Measurements from ENCODE around the gene LRRC4C. TPM values are rescaled to one million over a fixed set of nuclear protein-coding genes. Genes with fewer than 3 reads are reported as not detected.

Gene LRRC4C
- total RNA-seq, 1 donor from 2014 or later: 5.5 TPM

DNA sequence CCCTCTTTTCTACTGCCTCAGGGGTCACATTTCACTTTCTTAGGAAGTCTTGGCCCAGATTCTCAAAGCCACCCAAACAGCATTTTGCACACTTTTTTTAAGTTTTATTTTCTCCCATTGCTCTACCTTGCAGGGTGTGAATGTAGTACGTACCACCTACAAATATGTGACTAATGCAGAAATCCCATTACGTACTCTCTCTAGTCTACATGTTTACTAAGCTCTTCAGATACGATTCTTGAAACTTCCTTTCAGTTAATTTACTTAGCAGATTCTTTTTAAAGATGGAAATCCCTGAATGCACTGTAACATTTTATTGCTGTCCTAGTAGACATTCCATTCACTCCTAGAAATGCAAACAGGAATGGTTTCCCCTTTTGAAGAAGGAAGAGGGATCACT, 61.3 kb downstream of the LRRC4C start:
- TF ChIP-seq, protein P1, sequence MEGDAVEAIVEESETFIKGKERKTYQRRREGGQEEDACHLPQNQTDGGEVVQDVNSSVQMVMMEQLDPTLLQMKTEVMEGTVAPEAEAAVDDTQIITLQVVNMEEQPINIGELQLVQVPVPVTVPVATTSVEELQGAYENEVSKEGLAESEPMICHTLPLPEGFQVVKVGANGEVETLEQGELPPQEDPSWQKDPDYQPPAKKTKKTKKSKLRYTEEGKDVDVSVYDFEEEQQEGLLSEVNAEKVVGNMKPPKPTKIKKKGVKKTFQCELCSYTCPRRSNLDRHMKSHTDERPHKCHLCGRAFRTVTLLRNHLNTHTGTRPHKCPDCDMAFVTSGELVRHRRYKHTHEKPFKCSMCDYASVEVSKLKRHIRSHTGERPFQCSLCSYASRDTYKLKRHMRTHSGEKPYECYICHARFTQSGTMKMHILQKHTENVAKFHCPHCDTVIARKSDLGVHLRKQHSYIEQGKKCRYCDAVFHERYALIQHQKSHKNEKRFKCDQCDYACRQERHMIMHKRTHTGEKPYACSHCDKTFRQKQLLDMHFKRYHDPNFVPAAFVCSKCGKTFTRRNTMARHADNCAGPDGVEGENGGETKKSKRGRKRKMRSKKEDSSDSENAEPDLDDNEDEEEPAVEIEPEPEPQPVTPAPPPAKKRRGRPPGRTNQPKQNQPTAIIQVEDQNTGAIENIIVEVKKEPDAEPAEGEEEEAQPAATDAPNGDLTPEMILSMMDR (conservative IDR thresholded peaks at IDR 0.05): no peak
- Mint-ChIP-seq H3K36me3 (ENCODE audit: low read depth) (no peaks in the 10 kb centered on the region), H3K4me3 (no peak overlapping the region), H3K4me1 (peaks cover 55% of the 10 kb centered on the region), H3K27me3 (ENCODE audit: low read depth) (no peaks in the 10 kb centered on the region), H3K27ac (ENCODE audit: unreplicated experiment) (no peak overlapping the region), H3K9me3 (peaks cover 3% of the 10 kb centered on the region)
- no peak for DNase-seq (ENCODE audit: low read depth, low spot score)

DNA sequence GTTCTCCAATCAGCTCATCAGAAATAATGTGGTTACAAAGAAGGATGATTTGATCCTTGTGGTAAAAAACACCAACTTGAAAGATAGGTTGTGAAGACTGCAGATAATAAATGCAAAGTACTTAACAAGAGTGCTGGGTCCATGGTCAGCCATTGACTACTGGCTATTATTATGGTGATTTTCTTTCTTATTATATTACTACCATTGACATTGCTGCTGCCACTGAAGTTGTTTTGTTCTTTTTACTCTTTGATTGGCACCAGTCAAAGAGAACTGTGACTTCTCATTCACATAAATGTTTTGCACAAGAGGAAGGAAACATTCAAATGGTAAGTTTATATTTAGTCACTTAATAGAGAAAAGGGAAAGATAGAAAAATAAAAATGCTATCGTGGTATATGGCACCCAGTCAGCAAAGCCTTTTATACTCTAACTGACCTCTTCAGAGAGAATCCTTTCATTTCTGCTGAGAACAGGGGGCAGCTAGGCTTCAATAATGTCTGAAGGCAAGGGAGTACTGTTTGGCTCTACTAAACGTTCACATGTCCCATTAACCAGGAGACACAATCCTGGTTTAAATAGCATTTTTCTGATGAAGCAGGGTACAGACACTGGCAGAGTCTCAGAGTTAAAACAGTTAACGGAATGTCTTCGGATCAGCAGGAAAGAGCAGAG, 64.8 kb downstream of the LRRC4C start:
- TF ChIP-seq, protein P1 (conservative IDR thresholded peaks at IDR 0.05): no peak
- H3K9me3 Mint-ChIP-seq: no peaks in the 10 kb centered on the region
- H3K36me3 Mint-ChIP-seq (ENCODE audit: low read depth): no peaks in the 10 kb centered on the region
- H3K4me1 Mint-ChIP-seq: peaks cover 68% of the 10 kb centered on the region
- no peak overlapping the region for H3K27ac Mint-ChIP-seq (ENCODE audit: unreplicated experiment)
- DNase-seq (ENCODE audit: low read depth, low spot score): no peak
- no peaks in the 10 kb centered on the region for H3K27me3 Mint-ChIP-seq (ENCODE audit: low read depth)
- H3K4me3 Mint-ChIP-seq: peak overlapping the region; percentile 44

DNA sequence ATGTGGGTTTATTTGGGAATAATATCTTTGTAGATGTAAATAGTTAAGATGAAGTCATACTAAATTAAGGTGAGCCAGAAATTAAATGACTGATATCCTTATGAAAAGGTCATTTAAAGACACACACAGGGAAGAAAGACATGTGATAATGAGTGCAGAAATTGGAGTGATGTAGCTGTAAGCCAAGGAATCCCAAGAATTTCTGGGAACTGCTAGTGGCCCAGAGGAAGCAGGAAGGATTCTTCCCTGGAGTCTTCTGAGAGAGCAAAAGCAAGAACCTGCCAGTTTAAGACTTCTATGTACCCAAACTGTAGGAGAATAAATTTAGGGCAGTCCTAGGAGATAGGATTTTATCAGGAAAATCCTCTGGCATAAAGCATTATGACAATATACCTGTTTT, 66.9 kb downstream of the LRRC4C start:
- no peak for DNase-seq (ENCODE audit: low read depth, low spot score)
- no peaks in the 10 kb centered on the region for H3K27me3 Mint-ChIP-seq (ENCODE audit: low read depth)
- H3K4me1 Mint-ChIP-seq: peaks cover 64% of the 10 kb centered on the region
- no peaks in the 10 kb centered on the region for H3K36me3 Mint-ChIP-seq (ENCODE audit: low read depth)
- no peak overlapping the region for H3K27ac Mint-ChIP-seq (ENCODE audit: unreplicated experiment)
- TF ChIP-seq, protein P1 (conservative IDR thresholded peaks at IDR 0.05): no peak
- H3K4me3 Mint-ChIP-seq: no peak overlapping the region
- no peaks in the 10 kb centered on the region for H3K9me3 Mint-ChIP-seq

DNA sequence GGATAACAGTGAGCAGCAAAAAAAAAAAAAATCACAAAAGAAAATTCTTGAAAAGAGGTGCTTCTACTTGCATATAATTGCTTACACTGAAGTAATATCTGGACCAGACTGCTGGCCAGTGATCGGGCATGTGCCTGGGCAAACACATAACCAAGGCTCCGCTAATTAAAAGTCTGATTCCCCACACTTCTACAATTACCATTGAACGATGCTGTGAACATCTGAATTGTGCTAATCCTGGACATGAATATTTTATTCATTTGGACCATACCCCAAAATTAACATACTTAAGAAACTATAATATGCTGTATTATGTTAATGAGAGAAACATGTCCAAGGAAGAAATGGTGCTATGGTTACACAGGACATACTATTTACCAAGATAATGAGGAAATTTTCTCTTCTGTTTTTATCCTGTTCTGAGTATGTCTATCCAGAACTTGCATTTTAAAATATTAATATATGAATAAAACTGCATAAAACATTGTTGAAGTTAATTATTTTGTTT, 69.8 kb downstream of the LRRC4C start:
- no peak for DNase-seq (ENCODE audit: low read depth, low spot score)
- Mint-ChIP-seq H3K9me3 (no peaks in the 10 kb centered on the region), H3K4me3 (no peak overlapping the region), H3K4me1 (peaks cover 48% of the 10 kb centered on the region), H3K27ac (ENCODE audit: unreplicated experiment) (no peak overlapping the region), H3K36me3 (ENCODE audit: low read depth) (no peaks in the 10 kb centered on the region), H3K27me3 (ENCODE audit: low read depth) (no peaks in the 10 kb centered on the region)
- TF ChIP-seq, protein P1 (conservative IDR thresholded peaks at IDR 0.05): no peak

DNA sequence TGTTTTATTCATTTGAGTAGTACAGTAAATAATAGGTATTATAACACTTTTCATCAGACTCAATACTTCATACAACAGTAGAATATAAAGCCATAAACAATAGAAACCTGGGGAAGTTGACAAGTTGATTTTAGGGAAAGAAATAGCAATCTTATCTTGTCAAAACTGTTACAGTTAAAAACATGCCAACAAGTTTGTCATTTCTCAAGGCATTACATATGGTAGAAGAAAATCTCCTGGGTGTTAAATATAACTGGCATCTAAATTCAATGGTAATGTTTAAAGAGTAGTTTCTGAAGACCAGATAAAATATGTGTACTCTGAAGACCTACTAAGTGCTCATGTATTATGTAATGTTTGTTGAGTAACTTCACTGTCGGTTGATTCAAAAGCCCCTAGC, 75.1 kb downstream of the LRRC4C start:
- H3K36me3 Mint-ChIP-seq (ENCODE audit: low read depth): no peaks in the 10 kb centered on the region
- no peak overlapping the region for H3K4me3 Mint-ChIP-seq
- H3K27ac Mint-ChIP-seq (ENCODE audit: unreplicated experiment): no peak overlapping the region
- DNase-seq (ENCODE audit: low read depth, low spot score): no peak
- TF ChIP-seq, protein P1 (conservative IDR thresholded peaks at IDR 0.05): no peak
- H3K9me3 Mint-ChIP-seq: peaks cover 2% of the 10 kb centered on the region
- peaks cover 38% of the 10 kb centered on the region for H3K4me1 Mint-ChIP-seq
- H3K27me3 Mint-ChIP-seq (ENCODE audit: low read depth): no peaks in the 10 kb centered on the region

All from neural crest cell (in vitro differentiated cells).